ENCODE data around the gene COBL.

COBL gene

GRCh38 chr7:51243631-51244030 lies 73.0 kb downstream of the COBL start:
- no peak overlapping the region for H2AFZ ChIP-seq
- peaks cover 34% of the 10 kb centered on the region for H3K4me1 ChIP-seq
- peaks cover 65% of the 10 kb centered on the region for H3K79me2 ChIP-seq
- H3K27me3 ChIP-seq (ENCODE audit: control insufficient read depth, insufficient read depth, low read length), result no peaks in the 10 kb centered on the region
- no peak overlapping the region for H3K27ac ChIP-seq
- H3K9me3 ChIP-seq (ENCODE audit: control insufficient read depth, low read length), result no peaks in the 10 kb centered on the region
- H3K4me3 ChIP-seq (ENCODE audit: low read depth, low read length), result no peak overlapping the region
- H3K9ac ChIP-seq, result no peak overlapping the region
- no peak overlapping the region for H3K4me2 ChIP-seq (ENCODE audit: low read length)
- H3K36me3 ChIP-seq (ENCODE audit: control insufficient read depth, insufficient read depth, low read length), result no peaks in the 10 kb centered on the region
- no peak for TF ChIP-seq CTCF (IDR thresholded peaks at IDR 0.05)

GRCh38 chr7:51242881-51243518 lies 73.6 kb downstream of the COBL start:
- H3K36me3 ChIP-seq (ENCODE audit: control insufficient read depth, insufficient read depth, low read length), result no peaks in the 10 kb centered on the region
- H3K9ac ChIP-seq, result no peak overlapping the region
- no peaks in the 10 kb centered on the region for H3K9me3 ChIP-seq (ENCODE audit: control insufficient read depth, low read length)
- no peak for TF ChIP-seq CTCF (IDR thresholded peaks at IDR 0.05)
- peaks cover 40% of the 10 kb centered on the region for H3K4me1 ChIP-seq
- no peak overlapping the region for H3K27ac ChIP-seq
- no peak overlapping the region for H3K4me3 ChIP-seq (ENCODE audit: low read depth, low read length)
- no peaks in the 10 kb centered on the region for H3K27me3 ChIP-seq (ENCODE audit: control insufficient read depth, insufficient read depth, low read length)
- H2AFZ ChIP-seq, result no peak overlapping the region
- H3K79me2 ChIP-seq, result peaks cover 71% of the 10 kb centered on the region
- no peak overlapping the region for H3K4me2 ChIP-seq (ENCODE audit: low read length)

GRCh38 chr7:51242007-51242691 lies 74.5 kb downstream of the COBL start:
- Histone ChIP-seq H3K4me2 (ENCODE audit: low read length) (no peak overlapping the region), H3K36me3 (ENCODE audit: control insufficient read depth, insufficient read depth, low read length) (no peaks in the 10 kb centered on the region), H3K9me3 (ENCODE audit: control insufficient read depth, low read length) (no peaks in the 10 kb centered on the region), H3K27ac (no peak overlapping the region), H3K79me2 (peaks cover 69% of the 10 kb centered on the region), H3K27me3 (ENCODE audit: control insufficient read depth, insufficient read depth, low read length) (no peaks in the 10 kb centered on the region), H3K9ac (no peak overlapping the region), H3K4me1 (peaks cover 42% of the 10 kb centered on the region), H2AFZ (no peak overlapping the region), H3K4me3 (ENCODE audit: low read depth, low read length) (no peak overlapping the region)
- peak; percentile 8 for TF ChIP-seq CTCF (IDR thresholded peaks at IDR 0.05)

GRCh38 chr7:51240868-51241267 lies 75.7 kb downstream of the COBL start:
- TF ChIP-seq CTCF (IDR thresholded peaks at IDR 0.05), result no peak
- Histone ChIP-seq H3K36me3 (ENCODE audit: control insufficient read depth, insufficient read depth, low read length) (no peaks in the 10 kb centered on the region), H3K4me1 (peaks cover 40% of the 10 kb centered on the region), H3K4me2 (ENCODE audit: low read length) (no peak overlapping the region), H3K9ac (no peak overlapping the region), H3K9me3 (ENCODE audit: control insufficient read depth, low read length) (no peaks in the 10 kb centered on the region), H3K27me3 (ENCODE audit: control insufficient read depth, insufficient read depth, low read length) (no peaks in the 10 kb centered on the region), H3K79me2 (peaks cover 64% of the 10 kb centered on the region), H3K4me3 (ENCODE audit: low read depth, low read length) (no peak overlapping the region), H2AFZ (no peak overlapping the region), H3K27ac (no peak overlapping the region)

- Histone ChIP-seq H3K4me3 (ENCODE audit: low read depth, low read length) (no peak overlapping the region), H3K27ac (peak overlapping the region; percentile 34), H3K9me3 (ENCODE audit: control insufficient read depth, low read length) (no peaks in the 10 kb centered on the region), H3K36me3 (ENCODE audit: control insufficient read depth, insufficient read depth, low read length) (no peaks in the 10 kb centered on the region), H3K9ac (no peak overlapping the region), H3K79me2 (peaks cover 69% of the 10 kb centered on the region), H3K4me1 (peaks cover 50% of the 10 kb centered on the region), H3K4me2 (ENCODE audit: low read length) (no peak overlapping the region), H2AFZ (no peak overlapping the region), H3K27me3 (ENCODE audit: control insufficient read depth, insufficient read depth, low read length) (no peaks in the 10 kb centered on the region)
- no peak for TF ChIP-seq CTCF (IDR thresholded peaks at IDR 0.05)
These were observed 76.9 kb downstream of the COBL start for GRCh38 chr7:51239691-51240090.
